Daoy (cell line): ENCODE results near the gene ACOT7. TPM values are rescaled to one million over a fixed set of nuclear protein-coding genes. Genes with fewer than 3 reads are reported as not detected.

Experiments used
- DNase-seq: peaks from one replicate; pipeline ENCODE4 v3.0.0-alpha.2; 2015; ENCODE audit warnings: low read depth
- total RNA-seq: library from RNA; depleted of rRNA; stranded (reverse); fragments of >200 nt; shearing (Covaris generic); gene quantifications from 2 replicates; pipeline ENCODE4 v1.2.3, GENCODE V29; 2014

ACOT7 gene
- total RNA-seq, 1 experiment from 2014 or later = 45.1 TPM

DNA sequence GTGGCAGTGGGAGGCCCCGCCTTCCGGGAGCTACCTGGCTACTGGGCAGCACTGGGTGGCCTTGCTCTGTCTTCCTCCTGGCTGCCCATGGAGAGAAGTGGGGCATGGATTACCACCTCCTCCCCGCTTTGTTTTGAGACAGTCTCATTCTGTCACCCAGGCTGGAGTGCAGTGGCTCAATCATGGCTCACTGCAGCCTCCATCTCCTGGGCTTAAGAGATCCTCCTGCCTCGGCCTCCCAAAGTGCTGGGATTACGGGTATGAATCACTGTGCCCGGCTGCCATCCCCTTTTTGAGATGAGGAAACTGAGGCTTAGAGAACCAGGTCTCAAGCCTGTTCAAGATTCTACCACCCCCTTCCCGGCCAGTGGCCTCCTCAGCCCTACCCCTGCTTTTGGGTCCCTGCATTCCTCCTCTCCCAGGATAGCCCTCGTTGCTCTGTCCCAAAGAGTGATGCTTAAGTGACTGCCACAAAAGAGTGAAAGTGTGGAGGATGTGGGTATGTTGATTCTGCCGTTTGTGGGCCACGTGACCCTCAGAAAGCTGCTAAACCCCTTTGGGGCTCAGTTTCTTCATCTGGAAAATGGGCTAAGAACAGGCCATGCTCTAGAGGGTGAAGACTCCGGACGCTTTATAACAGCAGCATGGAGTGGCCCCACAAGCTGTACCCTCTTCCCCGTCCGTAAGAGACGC is 141.7 kb downstream of the ACOT7 start:
- DNase-seq = no peak

DNA sequence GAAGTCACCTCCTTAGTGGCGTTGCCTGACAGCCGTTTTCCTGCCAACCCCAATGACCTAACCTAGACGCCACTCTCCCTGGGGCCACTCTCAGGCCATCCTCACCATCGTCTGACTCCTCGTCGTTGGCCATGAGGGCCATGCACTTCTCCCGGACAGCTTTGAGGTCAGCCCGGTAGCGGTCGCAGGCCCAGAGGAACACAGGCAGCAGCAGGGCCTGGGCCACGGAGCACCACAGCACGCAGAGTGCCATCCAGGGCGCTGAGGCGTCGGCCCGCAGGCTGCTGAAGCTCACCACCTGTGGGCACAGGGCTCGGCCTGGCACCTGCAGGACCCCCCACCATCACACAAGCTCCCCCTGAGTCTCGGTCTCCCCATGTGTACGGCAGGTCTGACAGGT is 142.3 kb downstream of the ACOT7 start:
- no peak for DNase-seq

GRCh38 chr1:6249739-6250689 is 143.6 kb downstream of the ACOT7 start:
- DNase-seq = no peak

- DNase-seq = no peak
These were observed 144.4 kb downstream of the ACOT7 start for GRCh38 chr1:6248932-6249738.

DNA sequence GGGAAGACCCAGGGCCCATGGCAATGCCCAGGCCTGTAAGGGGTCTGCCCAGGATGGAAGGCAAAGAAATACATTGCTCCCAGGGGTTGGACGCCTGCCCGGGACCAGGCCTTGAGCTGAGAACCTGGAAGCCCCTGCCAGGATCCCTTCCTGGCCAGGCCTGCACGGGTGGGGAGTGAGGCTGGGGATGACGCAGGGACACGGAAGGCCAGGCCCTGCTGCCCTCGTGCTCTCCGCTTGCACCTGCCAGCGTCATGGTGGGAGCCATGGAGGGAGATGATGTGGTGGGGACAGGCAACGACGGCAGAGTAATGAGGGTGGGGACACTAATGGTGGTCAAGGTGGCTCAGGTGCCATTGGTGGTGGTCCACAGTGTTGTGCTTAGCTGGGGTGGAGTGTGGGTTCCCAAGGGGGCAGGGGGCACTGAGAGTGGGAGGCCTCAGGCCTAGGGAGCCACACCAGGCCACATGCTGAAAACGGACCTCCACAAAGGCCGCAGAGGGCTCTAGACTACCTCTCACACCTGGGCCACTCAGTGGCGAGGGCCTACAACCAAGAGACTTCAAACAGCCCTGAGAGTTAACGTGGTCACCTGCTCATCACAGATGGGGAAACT is 145.3 kb downstream of the ACOT7 start:
- DNase-seq = no peak

DNA sequence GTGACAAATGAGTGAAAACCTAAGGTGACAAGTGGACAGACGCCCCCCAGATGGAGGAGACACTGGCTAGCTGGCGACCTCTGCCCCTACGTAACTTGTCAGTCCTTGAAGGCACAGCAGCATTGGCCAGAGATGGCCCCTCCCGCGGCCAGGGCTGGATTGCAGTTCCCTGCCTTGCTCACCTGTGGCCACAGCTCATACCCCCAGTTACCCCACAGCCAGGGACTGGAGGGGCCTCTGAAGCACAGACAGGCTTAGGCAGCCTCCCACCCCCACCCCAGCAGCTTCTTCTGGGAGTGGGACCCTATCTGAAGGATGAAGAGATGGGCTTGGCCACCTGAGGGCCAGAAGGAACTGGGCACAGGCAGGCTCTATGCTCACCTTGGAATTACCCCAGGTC is 145.9 kb downstream of the ACOT7 start:
- no peak for DNase-seq

DNA sequence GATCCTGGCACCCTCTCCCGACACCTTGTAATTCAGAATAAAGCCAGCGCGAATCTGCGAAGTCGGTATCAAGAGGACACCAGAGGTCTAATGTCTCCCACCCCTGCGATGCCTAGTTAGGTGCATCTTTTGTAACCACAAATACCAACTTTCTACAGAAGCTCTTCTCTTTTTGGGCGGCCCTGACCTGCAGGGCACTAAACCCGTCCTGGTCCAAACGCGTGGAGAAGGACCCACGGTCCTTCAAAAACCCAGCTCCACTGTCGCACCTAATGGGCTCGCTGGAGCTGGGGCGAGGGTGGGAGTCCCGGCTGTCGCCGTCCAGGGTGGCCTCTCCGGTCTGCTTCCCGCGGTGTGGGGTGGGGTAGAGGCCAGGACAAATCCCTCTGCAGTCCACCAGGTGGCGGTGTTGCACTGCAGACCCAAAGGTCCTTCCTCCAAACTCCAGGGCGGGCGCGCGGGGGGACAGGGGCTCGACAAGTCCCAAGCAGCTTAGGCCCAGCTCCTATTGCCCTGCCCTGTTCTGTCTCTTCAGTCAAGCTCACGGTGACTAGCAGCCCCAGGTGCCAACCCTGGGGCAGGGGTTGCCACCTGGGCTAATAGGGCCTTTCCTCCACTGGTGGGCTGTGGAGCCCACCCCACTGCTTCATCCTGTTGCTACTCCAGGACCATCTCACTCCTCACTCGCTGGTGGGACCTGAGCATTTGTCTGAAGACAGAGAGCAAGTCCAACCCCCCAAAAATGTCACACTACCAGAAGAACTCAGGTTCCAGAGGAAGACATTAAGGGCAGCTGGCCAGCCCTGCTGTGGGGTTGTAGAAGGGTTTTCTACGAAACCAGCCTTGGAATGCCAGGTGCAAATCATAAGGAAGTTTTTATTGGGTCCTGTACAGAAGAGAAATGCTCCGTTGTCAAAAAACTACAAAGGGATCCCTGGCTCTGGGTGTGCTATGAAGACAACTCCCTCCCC is 146.8 kb downstream of the ACOT7 start:
- DNase-seq = peak; percentile 86

- DNase-seq = peak; percentile 74
These were observed 147.6 kb downstream of the ACOT7 start for GRCh38 chr1:6245869-6246496.

GRCh38 chr1:6245086-6245868 is 148.3 kb downstream of the ACOT7 start:
- peak; percentile 93 for DNase-seq

DNA sequence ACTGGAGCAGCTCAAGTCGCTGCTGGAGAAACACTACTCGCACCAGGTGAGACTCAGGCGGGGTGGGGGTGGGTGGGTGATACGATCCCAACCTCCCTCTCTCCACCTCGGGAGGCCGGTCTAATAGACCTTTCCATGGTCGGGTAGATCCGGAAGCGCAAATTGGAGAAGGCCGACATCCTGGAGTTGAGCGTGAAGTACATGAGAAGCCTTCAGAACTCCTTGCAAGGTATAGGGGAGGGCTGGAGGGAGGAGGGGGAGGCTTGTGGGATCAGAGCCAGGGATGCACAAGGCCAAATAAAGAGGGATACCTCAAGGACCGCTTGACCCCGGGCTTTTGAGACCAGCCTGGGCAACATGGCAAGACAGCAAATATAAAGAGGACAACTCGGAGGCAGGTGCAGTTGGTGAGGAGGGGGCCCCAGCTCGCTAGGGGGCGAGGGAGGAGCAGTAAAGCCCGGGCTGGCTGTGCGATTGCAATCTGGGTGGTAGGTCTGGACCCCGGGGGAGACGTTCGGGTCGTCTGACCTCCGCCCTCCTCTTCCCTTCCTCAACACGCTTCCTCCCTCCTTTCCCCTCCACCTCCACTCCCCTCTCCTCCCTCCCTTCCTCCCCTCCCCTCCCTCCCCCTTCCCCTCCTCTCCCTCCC is 149.0 kb downstream of the ACOT7 start:
- no peak for DNase-seq

- DNase-seq = no peak
These were observed 149.6 kb downstream of the ACOT7 start, which contains the start of gene HES3 for GRCh38 chr1:6243993-6244392. HES3 (plus strand) TSS chr1:6244179; CDS start chr1:6244366, 187 bp downstream.

DNA sequence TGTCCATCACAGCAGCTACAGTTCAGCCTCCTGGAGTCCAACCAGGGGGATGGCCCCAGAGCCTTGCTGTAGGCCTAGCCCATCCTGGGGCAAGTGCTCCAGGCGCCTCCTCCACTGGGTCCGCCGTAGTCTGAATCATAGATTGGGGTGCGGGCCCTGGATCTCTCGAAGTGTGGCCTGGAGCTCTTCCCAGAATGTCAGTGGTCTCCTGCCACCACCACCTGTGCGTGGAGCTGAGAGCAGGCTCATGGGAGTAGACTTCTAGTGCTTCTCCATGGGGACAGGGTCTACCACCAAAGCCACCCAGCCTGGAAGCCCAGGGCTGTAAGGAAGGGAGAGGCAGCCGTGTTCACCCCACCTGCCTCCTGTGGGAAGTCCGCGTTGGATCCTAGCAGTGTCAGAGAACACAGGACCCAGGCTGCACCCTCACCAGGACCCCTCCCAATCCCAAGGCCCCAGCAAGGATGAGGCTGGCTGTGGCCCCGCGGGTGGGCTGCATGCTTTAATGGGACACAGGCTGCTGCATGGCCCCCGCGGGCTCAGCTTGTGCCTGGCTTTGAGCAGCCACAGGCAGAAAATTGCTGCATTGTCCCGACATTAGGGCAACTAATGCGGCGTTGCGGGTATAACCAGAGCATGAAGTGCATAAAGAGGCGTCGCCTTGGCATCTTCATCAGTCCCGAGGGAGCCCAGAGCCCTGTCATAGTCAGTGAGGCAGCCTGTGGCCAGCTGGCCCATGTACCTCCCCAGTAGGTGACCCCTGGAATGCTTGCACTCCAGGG is 150.3 kb downstream of the ACOT7 start:
- no peak for DNase-seq

DNA sequence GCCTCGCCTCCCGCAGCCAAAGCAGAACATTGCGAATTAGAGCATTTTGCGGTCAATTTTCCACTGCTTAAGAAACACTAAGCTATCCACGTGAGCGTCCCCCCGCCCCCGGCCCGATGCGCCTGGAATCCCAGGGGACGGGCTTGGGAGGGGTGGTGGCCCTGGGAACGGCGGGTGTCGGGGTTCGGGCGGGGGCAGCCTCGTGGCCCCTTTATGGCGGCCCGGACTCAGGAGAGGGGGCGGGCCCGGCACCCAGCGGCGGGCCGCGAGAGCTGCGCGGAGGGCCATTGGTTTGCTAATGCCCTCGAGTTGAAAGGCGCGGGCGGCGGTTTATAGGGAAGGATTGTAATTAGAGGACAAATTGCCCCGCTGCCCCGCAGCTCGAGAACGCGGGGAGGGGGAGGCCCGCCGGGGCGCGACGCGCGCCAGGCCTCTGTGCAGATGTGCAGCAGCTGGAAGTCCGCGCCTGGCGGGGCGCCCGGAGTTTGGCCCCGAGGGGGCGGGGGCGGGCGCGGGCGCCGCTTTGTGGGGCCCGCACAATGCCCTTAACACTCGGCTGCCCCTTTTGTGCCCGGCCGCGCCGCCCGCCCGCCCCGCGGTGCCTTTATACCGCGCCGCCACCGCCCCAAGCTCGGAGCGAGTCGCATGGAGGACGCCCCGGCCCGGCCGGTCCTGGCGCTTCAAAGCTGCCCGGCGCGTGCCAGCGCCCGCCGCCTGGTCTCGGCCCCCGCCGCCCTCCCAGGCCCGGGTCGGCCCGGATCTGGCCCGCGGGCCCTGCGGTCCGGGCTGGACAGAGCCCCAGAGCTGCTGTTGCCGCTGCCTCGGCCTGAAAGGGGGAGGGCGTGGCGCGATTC is 151.5 kb downstream of the ACOT7 start:
- DNase-seq = no peak

DNA sequence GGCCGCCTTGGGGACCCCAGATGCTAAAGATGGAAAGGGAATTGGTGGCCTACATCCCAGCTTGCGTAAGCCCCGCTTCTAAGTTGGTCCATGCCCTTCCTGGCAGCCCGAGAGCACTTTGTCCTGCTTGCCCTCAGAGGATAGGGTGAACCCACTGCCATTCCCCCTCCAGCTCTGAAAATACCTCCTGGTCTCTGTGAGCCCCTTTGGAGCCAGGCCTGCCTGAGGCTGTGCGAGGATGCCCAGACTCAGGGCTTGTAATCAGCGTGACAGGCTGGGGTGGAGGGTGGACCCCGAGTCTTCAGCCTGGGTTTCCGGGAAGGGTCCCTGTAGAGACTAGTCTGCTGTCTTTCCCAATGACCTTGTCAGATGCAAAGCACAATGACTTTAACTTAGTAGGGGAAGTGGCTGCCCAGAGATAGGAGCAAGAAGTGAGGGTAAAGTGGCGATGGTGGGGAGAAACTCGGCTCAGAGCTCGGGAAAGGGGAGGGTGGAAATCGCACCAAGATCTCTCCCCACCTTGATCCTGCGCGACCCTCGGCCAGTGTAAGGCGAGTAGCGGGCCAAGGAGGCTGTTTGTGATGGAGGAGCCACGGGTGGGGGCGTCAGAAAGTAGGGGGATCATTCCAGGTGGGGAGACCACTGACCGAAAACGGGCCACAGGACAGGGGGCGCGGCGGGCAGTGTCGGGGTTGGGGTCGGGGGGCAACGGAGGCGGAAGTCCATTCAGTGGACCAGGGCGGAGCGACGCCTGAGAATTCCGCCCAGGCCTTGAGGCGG is 152.3 kb downstream of the ACOT7 start:
- peak; percentile 4 for DNase-seq

- DNase-seq = peak; percentile 45
These were observed 153.4 kb downstream of the ACOT7 start for GRCh38 chr1:6239950-6240768.
